Measurements from ENCODE around the gene ABCC2. TPM values are rescaled to one million over a fixed set of nuclear protein-coding genes. Genes with fewer than 3 reads are reported as not detected.
"Not testable (repeated sequence)": the region's sequence is repeated elsewhere in the genome, so short reads cannot be mapped to it uniquely, and the experiment has no call there.

ABCC2 gene
- total RNA-seq, 1 donor from 2014 or later: 183 TPM

DNA sequence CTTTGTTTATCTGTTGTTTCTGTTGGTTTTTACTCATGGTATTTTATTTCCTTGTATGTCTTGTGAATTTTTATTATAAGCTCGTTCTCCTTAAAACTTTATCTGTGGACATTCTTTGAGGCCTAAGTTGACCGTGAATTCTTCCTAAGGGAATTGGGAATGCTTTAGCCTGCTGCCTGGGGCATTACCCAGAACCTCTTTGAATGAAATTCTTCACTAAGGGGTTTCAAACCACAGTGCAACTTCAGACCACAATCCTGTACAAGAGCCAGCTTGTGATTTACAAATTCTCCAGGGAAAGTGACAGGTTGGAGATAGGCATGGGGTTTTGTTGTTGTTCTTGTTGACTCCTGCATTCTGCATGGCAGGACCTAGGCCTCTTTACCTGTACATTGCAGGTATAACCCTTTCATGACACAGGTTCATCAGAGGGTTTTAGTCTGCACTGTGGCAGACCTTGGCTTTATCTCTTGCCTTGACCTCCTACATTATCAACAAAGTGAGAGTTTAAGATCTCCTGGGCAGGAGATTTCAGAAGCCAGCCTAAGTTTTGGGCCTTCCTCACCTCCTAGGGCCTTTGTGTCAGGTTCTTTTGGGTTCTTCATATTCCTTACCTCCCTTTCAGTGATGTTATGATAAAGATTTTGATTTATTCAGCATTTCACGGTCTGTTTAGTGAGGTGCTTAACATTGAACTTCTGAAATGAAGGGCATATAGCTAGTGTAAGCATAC lies 70.2 kb downstream of the ABCC2 start:
- no peak for DNase-seq (ENCODE audit: low spot score)

DNA sequence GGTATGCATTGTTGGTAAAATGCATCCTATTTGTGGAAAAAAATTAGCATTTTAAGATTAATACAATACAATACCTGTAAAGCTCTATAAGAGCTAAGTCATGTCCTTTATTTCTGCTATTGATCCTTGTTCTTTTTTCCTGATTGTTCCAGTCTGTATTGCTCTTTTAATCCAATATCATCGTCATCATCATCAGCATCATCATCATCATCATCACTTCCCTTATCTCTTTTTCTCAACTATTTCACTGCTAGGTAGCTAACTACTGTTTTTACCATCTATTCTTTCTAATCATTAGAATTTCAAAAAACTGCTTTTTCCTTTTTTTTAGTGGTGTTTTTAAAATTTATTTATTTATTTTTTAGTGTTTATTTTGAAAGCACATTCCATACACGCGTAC lies 71.2 kb downstream of the ABCC2 start:
- no peak for DNase-seq (ENCODE audit: low spot score)

DNA sequence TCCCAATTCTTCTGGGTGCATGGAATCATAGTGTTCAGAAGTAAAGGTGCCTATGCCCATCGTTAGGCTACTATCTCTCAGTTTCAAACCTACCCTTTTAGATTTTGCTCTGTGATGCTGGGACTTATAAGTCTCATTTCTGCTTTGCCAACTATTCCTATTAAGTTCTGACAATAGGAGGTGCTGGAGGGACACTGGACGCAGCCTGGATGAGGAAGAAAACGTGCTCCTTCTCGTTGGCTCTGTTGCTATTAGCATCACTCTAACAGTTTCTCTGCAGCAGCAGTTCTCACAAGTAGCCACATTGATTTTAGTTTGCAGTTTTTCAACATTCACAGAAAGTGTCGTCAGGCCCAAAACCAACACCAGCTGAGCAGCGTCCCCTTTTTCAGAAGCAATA lies 72.4 kb downstream of the ABCC2 start:
- peak; percentile 15 for DNase-seq (ENCODE audit: low spot score)

DNA sequence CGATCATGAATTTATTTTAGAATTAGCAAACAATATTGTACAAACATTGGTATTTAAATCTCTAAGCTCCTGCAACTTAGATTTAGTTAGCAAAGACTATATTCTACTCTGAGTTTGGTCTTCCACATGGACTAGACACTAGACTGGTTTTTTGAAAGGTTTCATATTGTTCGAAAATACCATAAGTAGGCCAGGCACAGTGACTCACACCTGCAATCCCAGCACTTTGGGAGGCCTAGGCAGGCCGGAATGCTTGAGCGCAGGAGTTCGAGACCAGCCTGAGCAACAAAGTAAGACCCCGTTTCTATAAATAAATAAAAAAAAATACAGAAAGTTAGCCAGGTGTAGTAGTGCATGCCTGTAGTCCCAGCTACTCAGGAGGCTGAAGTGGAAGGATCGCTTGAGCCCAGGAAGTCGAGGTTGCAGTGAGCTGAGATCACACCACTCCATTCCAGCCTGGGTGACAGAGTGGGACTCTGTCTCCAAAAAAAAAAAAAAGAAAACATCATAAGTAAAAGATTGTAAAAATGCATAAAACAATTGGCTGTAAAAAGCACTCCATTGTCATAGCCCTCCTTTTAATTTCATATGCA lies 73.1 kb downstream of the ABCC2 start:
- no peak for DNase-seq (ENCODE audit: low spot score)

DNA sequence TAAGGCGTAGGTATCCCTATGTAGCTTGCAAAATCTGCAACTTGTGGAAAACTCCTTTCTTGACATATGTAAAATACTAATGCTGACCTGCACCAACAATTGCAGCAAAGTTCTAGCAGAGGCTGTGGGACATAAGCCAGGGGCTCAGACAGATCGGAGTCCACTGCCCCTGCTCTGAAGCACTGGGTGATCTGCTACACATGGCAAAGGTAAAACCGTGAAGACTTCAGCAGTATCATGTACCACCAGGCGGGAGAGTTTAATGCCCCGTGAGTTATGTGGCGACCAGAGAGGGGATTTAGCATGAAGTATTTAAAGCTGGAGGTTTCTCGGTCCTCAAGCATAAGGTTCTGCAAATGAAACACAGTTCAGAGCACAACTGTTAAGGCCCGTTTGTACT lies 76.4 kb downstream of the ABCC2 start:
- DNase-seq (ENCODE audit: low spot score): no peak

DNA sequence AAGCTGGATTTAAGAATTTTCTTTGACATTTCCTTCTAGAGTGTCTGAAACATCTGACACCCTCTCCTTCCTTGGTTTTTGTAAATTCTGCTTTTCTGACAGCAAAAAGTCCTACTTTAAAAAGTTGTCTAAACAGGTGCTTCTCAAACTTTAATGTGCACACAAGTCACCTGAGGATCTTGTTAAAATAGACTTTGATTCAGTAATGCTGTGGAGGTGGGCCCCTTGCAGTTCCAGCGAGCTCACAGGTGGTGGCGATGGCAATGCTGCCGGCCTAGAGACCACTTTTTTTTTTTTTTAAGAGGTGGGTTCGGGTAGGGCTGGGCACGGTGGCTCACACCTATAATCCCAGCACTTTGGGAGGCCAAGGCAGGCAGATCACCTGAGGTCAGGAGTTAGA lies 77.1 kb downstream of the ABCC2 start:
- DNase-seq (ENCODE audit: low spot score): no peak

DNA sequence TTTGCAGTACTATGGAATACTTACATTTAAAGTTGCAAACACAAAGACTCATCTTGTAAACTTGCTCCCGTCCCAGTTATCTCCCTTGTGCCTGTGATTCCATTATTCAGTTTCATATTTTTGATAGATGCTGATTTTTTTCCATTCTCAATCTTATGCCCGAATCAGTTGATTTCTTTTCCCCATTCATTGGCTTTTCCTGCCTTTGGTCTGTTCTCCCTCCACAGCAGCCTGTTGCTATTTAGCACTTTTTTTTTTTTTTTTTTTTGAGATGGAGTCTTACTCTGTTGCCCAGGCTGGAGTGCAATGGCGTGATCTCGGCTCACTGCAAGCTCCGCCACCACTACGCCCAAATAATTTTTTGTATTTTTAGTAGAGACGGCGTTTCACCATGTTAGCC lies 78.0 kb downstream of the ABCC2 start:
- DNase-seq (ENCODE audit: low spot score): no peak

DNA sequence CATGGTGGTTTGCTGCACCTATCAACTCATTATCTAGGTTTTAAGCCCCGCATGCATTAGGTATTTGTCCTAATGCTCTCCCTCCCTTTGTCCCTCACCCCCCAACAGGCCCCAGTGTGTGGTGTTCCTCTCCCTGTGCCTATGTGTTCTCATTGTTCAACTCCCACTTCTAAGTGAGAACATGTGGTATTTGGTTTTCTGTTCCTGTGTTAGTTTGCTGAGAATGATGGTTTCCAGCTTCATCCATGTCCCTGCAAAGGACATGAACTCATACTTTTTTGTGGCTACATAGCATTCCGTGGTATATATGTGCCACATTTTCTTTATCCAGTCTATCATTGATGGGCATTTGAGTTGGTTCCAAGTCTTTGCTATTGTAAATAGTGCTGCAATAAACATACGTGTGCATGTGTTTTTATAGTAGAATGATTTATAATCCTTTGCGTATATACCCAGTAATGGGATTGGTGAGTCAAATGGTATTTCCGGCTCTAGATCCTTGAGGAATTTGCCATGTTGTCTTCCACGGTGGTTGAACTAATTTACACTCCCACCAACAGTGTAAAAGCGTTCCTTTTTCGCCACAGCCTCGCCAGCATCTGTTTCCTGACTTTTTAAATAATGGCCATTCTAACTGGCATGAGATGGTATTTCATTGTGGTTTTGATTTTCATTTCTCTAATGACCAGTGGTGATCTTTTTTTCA lies 81.2 kb downstream of the ABCC2 start:
- DNase-seq (ENCODE audit: low spot score): not testable (repeated sequence)

DNA sequence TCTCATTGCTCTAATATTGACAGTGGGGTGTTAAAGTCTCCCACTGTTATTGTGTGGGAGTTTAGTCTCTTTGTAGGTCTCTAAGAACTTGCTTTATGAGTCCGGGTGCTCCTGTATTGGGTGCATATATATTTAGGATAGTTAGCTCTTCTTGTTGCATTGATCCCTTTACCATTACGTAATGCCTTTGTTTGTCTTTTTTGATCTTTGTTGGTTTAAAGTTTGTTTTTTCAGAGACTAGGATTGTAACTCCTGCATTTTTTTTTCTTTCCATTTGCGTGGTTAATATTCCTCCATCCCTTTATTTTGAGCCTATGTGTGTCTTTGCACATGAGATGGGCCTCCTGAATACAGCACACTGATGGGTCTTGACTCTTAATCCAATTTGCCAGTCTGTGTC lies 84.8 kb downstream of the ABCC2 start:
- DNase-seq (ENCODE audit: low spot score): not testable (repeated sequence)

DNA sequence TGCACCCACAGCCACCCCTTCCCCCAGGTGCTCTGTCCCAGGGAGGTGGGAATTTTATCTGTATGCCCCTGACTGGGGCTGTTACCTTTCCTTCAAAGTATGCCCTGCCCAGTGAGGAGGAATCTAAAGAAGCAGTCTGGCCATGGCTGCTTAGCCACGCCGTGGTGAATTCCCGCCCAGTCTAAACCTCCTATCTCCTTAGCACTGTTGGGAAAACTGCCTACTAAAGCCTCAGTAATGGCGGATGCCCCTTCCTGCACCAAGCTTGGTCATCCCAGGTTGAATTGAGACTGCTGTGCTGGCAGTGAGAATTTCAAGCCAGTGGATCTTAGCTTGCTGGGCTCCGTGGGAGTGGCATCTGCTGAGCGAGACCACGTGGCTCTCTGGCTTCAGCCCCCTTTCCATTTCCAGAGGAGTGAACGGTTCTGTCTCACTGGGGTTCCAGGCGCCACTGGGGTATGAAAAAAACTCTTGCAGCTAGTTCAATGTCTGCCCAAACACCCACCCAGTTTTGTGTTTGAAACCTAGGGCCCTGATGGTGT lies 87.2 kb downstream of the ABCC2 start:
- DNase-seq (ENCODE audit: low spot score): no peak

DNA sequence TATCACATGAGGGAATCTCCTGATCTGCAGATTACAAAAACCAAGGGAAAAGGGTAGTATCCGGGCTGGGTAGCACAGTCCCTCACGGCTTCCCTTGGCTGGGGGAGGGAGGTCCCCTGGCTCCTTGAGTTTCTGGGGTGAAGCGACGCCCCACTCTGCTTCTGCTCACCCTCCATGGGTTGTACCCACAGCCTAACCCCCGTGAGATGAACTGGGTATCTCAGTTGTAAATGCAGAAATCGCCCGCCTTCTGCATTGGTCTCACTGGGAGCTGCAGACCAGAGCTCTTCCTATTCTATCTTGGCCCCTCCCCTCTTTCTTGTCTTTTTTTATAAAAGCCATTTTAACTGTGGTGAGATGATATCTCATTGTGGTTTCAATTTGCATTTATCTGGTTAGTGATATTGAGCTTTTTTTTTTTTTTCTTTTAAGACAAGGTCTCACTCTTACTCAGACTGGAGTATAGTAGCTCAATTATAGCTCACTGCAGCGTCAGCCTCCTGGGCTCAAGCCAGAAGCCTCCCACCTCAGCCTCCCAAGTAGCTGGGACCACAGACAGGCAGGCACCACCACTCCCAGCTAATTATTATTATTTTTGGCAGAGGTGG lies 87.8 kb downstream of the ABCC2 start:
- no peak for DNase-seq (ENCODE audit: low spot score)

DNA sequence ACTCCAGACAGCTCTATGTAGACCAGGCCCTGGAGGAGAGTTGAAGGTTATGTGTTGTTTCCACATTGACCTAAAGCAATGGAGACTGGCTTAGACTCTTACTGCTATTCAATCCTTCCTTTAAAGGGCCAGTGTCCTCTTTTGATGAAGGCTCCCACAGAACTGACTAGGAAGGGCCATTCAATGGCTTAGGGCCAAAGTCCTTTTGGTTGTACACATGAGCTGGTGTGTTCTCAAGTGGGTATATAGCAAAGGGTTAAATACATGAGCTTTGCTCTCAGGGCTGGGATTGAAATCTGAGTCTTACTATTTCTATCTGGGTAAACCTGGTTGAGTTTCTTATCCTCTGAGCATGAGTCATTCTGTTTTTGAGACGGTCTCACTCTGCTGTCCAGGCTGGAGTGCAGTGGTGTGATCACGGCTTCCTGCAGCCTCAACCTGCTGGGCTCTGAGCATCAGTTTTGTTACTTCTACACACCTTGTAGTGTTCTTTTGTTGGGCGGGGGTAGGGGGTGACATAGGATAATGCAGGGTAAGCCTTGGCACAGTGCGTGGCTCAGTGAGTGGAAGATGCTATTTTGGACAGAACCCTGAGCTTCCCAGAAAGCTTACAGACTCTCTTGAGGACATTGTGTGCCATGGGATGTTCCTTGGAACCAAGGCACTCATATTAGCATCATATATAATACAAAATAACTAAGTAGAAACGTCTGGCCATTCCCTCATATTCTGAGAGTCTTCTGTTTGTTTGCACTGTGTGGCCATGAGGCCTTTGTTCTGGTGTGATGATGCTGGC lies 90.1 kb downstream of the ABCC2 start:
- DNase-seq (ENCODE audit: low spot score): no peak

DNA sequence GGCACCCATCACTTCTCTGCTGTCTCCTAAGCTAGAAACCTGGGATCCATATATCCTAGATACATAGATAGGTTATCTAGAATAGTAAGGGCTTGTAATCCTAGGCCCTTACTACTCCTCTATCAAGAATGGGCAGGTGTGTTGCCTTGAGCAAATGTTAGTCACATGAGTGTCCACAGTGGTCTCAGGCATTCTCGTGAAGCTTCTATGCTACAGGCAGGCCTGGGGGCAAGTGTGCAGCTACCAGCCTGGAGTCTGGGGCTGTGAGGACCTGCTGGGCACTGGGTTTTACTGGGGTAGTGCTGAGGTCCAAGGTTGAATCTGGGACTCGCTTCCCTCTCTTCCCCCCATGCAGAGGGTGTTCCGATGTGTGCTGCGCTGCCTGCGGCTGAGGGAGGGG lies 91.4 kb downstream of the ABCC2 start:
- no peak for DNase-seq (ENCODE audit: low spot score)

DNA sequence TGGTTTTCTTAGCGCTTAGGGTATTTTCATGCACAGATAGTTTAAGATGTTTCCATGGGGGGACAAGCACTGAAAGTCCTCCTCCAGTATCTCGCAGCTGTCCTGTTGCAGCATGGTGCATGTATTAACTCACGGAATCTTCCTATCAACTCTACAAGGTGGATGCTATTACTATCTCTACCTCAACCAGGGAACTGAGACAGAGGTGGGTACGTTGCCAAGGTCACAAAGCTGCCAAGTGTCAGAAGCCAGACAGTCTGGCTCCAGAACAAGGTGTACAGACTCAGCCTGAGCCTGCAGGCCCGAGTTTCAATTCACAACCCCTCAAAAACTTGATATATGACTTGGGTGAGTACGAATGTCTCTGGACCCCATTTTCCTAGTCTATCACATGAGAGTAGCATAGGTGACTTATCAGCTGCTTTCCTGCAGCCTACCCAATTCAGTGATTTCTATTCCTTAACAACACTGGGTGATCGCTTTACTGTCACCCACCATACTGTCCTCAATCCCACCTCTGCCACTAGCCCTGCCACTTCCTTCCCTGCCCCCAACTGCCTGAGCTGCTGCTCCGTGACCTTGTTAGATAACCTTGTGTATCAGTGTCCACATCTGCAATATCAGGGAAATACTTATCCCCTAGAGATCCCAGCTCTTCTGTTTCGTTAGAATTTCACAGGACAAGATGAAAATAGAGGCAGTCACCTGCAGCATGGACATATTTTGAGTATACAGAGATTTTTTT lies 92.1 kb downstream of the ABCC2 start:
- DNase-seq (ENCODE audit: low spot score): no peak

DNA sequence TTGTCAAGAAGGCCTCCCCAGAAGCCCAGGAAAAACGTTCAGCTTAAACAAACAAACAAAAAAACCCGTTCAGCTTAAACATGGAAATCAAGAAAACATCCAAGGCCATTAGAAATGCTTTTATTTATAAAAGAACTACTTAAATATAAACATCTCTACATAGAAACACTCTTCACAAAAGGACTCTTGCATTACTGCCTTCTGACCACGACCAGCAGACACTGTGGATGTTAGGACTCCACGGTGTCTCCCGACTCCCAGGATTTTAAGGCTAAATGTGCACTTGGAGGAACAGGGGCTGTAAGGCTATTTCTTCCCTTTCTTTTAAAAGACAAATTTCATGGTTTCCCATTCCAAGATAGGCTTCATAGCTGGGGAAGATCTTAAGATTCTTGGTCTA lies 93.0 kb downstream of the ABCC2 start:
- no peak for DNase-seq (ENCODE audit: low spot score)

DNA sequence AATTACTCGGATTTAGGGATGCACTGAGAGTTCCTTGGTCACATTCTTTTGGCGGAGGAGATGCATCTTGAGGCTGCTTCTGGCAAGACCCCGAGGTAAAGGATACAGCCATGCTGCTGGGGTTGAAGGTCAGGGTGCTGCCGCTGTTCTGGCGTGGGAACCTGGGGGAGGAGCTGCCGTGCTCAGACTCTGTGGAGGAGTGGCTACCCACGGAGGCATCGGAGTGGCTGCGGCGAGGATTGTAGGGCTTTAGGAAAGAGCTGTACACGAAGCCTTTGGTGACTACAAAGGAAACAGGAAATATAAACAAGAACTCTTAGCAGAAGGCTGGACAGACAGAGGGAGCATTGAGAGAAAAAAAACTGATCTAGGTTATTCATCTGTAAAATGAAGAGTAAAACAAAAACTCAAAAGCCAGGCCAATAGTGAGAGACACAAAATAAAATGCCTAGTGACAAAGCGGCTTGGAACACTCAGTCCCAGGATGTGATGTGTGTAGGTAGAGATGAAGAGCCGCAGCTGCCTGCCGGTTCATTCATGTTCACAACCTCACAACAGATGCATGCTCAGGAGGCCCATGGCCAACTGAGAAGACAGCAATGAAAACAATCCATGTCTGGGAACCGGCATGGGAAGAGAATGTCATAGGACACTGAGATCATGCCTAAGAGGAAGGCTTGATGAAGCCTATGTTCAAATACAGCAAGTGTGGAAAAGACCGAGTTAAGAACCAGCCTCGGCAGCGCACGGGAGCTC lies 97.8 kb downstream of the ABCC2 start:
- peak; percentile 16 for DNase-seq (ENCODE audit: low spot score)

DNA sequence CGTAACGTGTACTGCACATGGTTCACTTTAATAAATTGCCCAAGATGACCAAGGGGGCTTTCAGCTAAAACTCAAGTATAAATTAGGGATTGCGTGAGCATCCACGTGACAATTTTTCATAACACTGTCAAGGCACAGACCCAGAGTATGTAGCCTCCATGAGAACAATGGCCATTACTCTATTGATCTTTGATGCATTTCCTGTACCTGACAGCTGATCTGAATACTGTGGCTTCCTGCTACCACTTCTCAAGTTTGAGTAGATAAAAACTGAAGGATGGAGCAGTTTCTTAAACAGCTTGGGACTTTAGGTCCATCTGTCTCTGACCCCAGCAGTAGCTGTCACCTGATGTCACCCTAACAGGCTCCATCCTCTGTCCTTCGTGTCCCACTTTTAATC lies 98.9 kb downstream of the ABCC2 start:
- no peak for DNase-seq (ENCODE audit: low spot score)

DNA sequence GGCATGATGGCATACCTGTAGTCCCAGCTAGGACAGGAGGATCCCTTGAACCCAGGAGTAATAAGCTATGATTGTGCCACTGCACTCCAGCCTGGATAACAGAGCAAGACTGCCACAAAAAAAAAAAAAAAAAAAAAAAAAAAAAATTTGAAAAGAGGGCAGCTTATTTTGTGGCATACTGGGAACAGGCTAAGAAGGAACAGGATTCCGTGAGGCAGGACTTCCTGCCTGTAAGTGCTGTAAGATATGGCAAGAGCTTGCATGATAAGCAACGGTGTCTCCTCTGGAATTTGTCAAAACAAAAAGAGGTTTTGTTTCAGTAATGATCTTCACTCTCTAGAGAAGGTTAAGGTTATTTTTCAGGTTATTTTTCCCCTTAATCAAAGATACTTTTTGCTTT lies 101.1 kb downstream of the ABCC2 start:
- no peak for DNase-seq (ENCODE audit: low spot score)

DNA sequence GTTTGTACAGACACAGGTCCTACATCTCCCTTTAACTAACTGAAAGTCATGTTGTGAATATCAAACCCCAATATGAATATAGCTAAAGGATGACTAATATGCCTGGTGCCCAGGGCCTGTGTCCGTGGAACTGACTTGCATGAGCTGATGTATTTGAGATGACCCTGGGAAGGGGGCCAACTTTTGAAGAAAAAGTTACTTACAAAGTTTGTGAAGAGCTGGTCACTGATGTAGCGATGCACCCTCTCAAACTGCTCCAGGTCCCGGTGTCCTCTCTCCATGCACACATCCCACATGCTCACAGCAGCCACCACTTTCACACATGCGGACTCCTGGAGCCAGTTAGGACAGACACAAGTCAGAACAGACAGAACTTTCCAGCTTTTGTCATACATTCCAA lies 106.2 kb downstream of the ABCC2 start:
- no peak for DNase-seq (ENCODE audit: low spot score)

DNA sequence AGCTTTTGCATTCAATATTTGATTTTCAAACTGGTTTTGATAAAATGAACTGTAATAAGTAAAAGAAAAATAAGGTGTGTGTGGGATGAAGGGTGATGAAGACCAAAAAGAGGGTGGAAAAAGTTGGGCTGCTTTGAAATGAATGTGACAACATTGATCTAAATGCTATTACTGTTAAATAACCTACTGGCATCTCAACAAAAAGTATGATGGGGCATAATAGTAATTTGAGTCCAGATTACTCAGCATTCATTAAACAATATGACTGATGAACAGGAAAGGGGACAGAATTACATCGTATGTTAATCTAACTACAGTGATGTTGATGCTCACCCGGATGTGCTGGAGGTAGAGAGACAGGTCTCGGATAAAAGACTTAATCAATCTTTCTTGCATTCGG lies 112.2 kb downstream of the ABCC2 start:
- no peak for DNase-seq (ENCODE audit: low spot score)

Measured in mucosa of gallbladder (tissue), 1 donor.